K562 (cell line): ENCODE results near the gene DTYMK. TPM values are rescaled to one million over a fixed set of nuclear protein-coding genes. Genes with fewer than 3 reads are reported as not detected.

Experiments
- ATAC-seq: fragments of 200-7000 bp; cut with Tn5 transposase; 3 replicates; pipeline ENCODE4 v1.9.1; 2020; ENCODE audit warnings: moderate library complexity
- BruUV-seq: library from RNA; stranded (reverse); fragments of 400-500 nt; replicated peaks from 2 replicates; lab custom pipeline; 2021; lab: Mats Ljungman, UMichigan
- CTCF ChIA-PET: fragments of 300-600 bp; formaldehyde crosslinking; extraction: SDS; loops from one replicate; lab custom pipeline; 2021; ENCODE audit warnings: low intra/inter-chr PET ratio; lab: Yijun Ruan, JAX
- POLR2A ChIA-PET: fragments of 300-600, 350-650 bp; sonication (Branson Sonifier 250); formaldehyde crosslinking; extraction: SDS; loops from one replicate; lab custom pipeline; 2021; ENCODE audit warnings: antibody characterized with exemption, inconsistent platforms; lab: Yijun Ruan, JAX
- DNase-seq, 4 experiments: peaks; one replicate each; pipeline versions ENCODE4 v3.0.0 to v3.0.0-alpha.2; 2011 to 2018; ENCODE audit warnings: low spot score in 3 of 4, mixed read lengths in 3 of 4; ENCODE audit errors: extremely low read depth in 1 of 4
- FAIRE-seq: peaks from 2 replicates; lab custom pipeline; 2011; peaks lifted over from hg19 to GRCh38; lab: Jason Lieb, UNC
- H2AFZ ChIP-seq: 2 replicates; pipeline ENCODE4 v1.6.0; 2011; ENCODE audit warnings: low read depth, low read length, control low read depth, inconsistent platforms
- H3K27ac ChIP-seq: fragments of 200-600 bp; 3 replicates; pipeline ENCODE4 v1.8.0; 2011; ENCODE audit warnings: low read depth, mild to moderate bottlenecking, control low read depth, inconsistent platforms, low read length, moderate library complexity, mixed read lengths; ENCODE audit errors: extremely low read depth
- H3K27me3 ChIP-seq, 2 experiments: fragments of 300-600 bp in 1 of 2; 2 replicates in 1 of 2; 3 replicates in 1 of 2; pipeline versions ENCODE4 v1.6.0 to v1.8.0; 2011; ENCODE audit warnings: inconsistent platforms in 2 of 2, low read length in 2 of 2, mild to moderate bottlenecking in 1 of 2, mixed read lengths in 1 of 2, moderate library complexity in 1 of 2; ENCODE audit not compliant: control insufficient read depth in 2 of 2, insufficient read depth in 2 of 2
- H3K36me3 ChIP-seq: fragments of 300-600 bp; 3 replicates; pipeline ENCODE4 v1.8.0; 2011; ENCODE audit warnings: mild to moderate bottlenecking, low read length, inconsistent platforms; ENCODE audit not compliant: control insufficient read depth, insufficient read depth
- H3K4me1 ChIP-seq, 2 experiments: fragments of 200-600 bp in 1 of 2; replicated peaks in 1 of 2; 2 replicates in 1 of 2; 3 replicates in 1 of 2; pipeline versions ENCODE4 v1.5.1 to v1.8.0; 2011; ENCODE audit warnings: inconsistent platforms in 2 of 2, low read length in 2 of 2, mild to moderate bottlenecking in 1 of 2, mixed read lengths in 1 of 2, moderate library complexity in 1 of 2; ENCODE audit not compliant: control insufficient read depth in 2 of 2, insufficient read depth in 2 of 2
- H3K4me2 ChIP-seq: 2 replicates; pipeline ENCODE4 v1.6.1; 2011; ENCODE audit warnings: low read length, control low read depth, inconsistent platforms, mixed read lengths; ENCODE audit not compliant: insufficient read depth
- H3K4me3 ChIP-seq: fragments of 200-600 bp; sonication (generic), shearing (Covaris generic); 2 replicates; pipeline ENCODE4 v1.5.1; 2016; ENCODE audit warnings: control low read depth, inconsistent platforms
- H3K79me2 ChIP-seq: fragments of 200-600 bp; 3 replicates; pipeline ENCODE4 v1.8.0; 2011; ENCODE audit warnings: low read length, inconsistent platforms; ENCODE audit not compliant: control insufficient read depth, insufficient read depth
- H3K9ac ChIP-seq, 2 experiments: 2 replicates each; pipeline versions ENCODE4 v1.6.0 to v1.6.1; 2011; ENCODE audit warnings: low read depth in 2 of 2, low read length in 2 of 2, control low read depth in 1 of 2, inconsistent platforms in 1 of 2, mild to moderate bottlenecking in 1 of 2, mixed read lengths in 1 of 2; ENCODE audit not compliant: insufficient read depth in 1 of 2
- H3K9me1 ChIP-seq: one replicate; pipeline ENCODE4 v1.6.0; 2011; ENCODE audit warnings: inconsistent platforms, mild to moderate bottlenecking, low read length, moderate library complexity; ENCODE audit not compliant: control insufficient read depth, insufficient read depth
- H3K9me3 ChIP-seq: replicated peaks from 2 replicates; pipeline ENCODE4 v1.5.1; 2011; ENCODE audit warnings: low read depth, low read length, inconsistent platforms; ENCODE audit not compliant: control insufficient read depth, insufficient read depth
- H4K20me1 ChIP-seq: replicated peaks from 2 replicates; pipeline ENCODE4 v1.6.1; 2011; ENCODE audit warnings: low read length, inconsistent platforms, mixed read lengths; ENCODE audit not compliant: control insufficient read depth, insufficient read depth
- COPS2 ChIP-seq: fragments of 450-650 bp; conservative IDR thresholded peaks from 2 replicates; pipeline ENCODE4 v1.6.1; 2016; ENCODE audit warnings: mild to moderate bottlenecking, moderate library complexity
- HDAC1 ChIP-seq, 2 experiments: fragments of 450-650 bp; IDR thresholded peaks; 2 replicates each; pipeline ENCODE4 v1.6.1; 2016 to 2017; ENCODE audit warnings: inconsistent platforms in 1 of 2, mild to moderate bottlenecking in 1 of 2, moderate library complexity in 1 of 2
- MEF2A ChIP-seq: IDR thresholded peaks from 2 replicates; pipeline ENCODE4 v1.6.1; 2011; ENCODE audit warnings: low read depth, mild to moderate bottlenecking, low read length, moderate library complexity; ENCODE audit not compliant: control insufficient read depth
- NUFIP1 ChIP-seq: fragments of 450-650 bp; IDR thresholded peaks from 2 replicates; pipeline ENCODE4 v1.6.1; 2018; ENCODE audit not compliant: partially characterized antibody
- XRCC5 ChIP-seq: fragments of 200-400 bp; formaldehyde crosslinking; IDR thresholded peaks from 2 replicates; pipeline ENCODE4 v1.6.1; 2017; ENCODE audit warnings: low read depth, mild to moderate bottlenecking, low read length
- ZNF512 ChIP-seq: IDR thresholded peaks from 2 replicates; pipeline ENCODE4 v1.6.1; 2016; ENCODE audit warnings: missing genetic modification characterization, missing compliant biosample characterization
- WGBS: fragments of 100-300 bp; shearing (Covaris generic); methylation state at CpG from one replicate; pipeline ENCODE4 v1.1.6; 2016; ENCODE audit warnings: low coverage, mixed read lengths; ENCODE audit not compliant: insufficient coverage; ENCODE audit errors: missing lambda C conversion rate; 5-methylcytosine and 5-hydroxymethylcytosine counted together
- in situ Hi-C: fragments of 300-500 bp; cut with MboI; formaldehyde crosslinking; loops from 4 replicates; pipeline ENCODE4 v1.15.0; 2018; ENCODE audit warnings: inconsistent platforms, mixed read lengths
- intact Hi-C: fragments of 100-400 bp; cut with micrococcal nuclease; formaldehyde crosslinking; loops from 2 replicates; pipeline ENCODE4 v1.14.2; 2022
- polyA plus RNA-seq, 8 experiments: library from polyadenylated mRNA; depleted of rRNA in 4 of 8; stranded (reverse) in 5 of 8; unstranded in 3 of 8; fragments of >200 nt; fragmentation: Nextera tagmentation in 2 of 8; fragmentation: Illumina TruSeq in 1 of 8; extraction: Ambion mirVana in 2 of 8; extraction: Trizol in 1 of 8; gene quantifications; 2 replicates each; pipeline versions ENCODE4 v1.2.1 to v1.2.3, GENCODE V29; 2011 to 2014; ENCODE audit warnings: inconsistent platforms in 1 of 8, missing spikeins in 1 of 8
- total RNA-seq, 7 experiments: library from RNA; depleted of rRNA in 6 of 7; stranded (reverse); fragments of >200 nt in 6 of 7; fragmentation: Illumina TruSeq in 2 of 7; extraction: Trizol in 2 of 7; gene quantifications; 2 replicates each; pipeline versions ENCODE4 v1.2.1 to v1.2.3, GENCODE V29; 2011 to 2021; ENCODE audit warnings: low replicate concordance in 1 of 7

Gene DTYMK
- total and polyA plus RNA-seq, 9 of the 15 experiments (the other 6 are each of a cell fraction or from before 2014, with no cell fraction given), result 8.2 to 85.0 (median 47.9) TPM

- TF ChIP-seq NUFIP1 (no peak), COPS2 (no peak)
Observed at GRCh38 chr2:241730671-241731293, 44.2 kb upstream of the DTYMK start (continued).

- TF ChIP-seq MEF2A (no peak), ZNF512 (no peak), HDAC1 (IDR thresholded peaks at IDR 0.05) (no peak), XRCC5 (no peak)
- POLR2A ChIA-PET, result no interaction called here
- H3K9me1 ChIP-seq, result no peaks in the 10 kb centered on the region
- no peak overlapping the region for H3K4me2 ChIP-seq
- H3K9me3 ChIP-seq, result no peaks in the 10 kb centered on the region
- in situ Hi-C loops, result loop anchor here (5.0 kb wide), 1 partner anchor 147 kb away; no protein-coding TSS in a partner anchor
- CTCF ChIA-PET, result no interaction called here
- no peak overlapping the region for H3K4me3 ChIP-seq
- FAIRE-seq (no peak), ATAC-seq (no peak), DNase-seq (no peak)
- H2AFZ ChIP-seq, result no peak overlapping the region
- intact Hi-C loops, result loop anchor here (5.0 kb wide), 2 partner anchors 43 to 152 kb away; partner anchors contain the start of gene DTYMK
- peaks cover 4 to 27% of the 10 kb centered on the region in 2 experiments; a peak in 3 of 5 replicates for H3K4me1 ChIP-seq
- H3K36me3 ChIP-seq, result peaks cover 2% of the 10 kb centered on the region; the same call in 1 of the 3 replicates
- H4K20me1 ChIP-seq, result 0 out of 2 replicates have a peak, but pooled peaks cover 3% of the 10 kb centered on the region
- H3K79me2 ChIP-seq, result peaks cover 4% of the 10 kb centered on the region
- WGBS, result 79% methylated on average over 6 of the region's 6 CpGs
- no peak overlapping the region for H3K27ac ChIP-seq
- no peaks in the 10 kb centered on the region for H3K27me3 ChIP-seq
- no peak overlapping the region for H3K9ac ChIP-seq
- BruUV-seq, result no TSS peak
Observed at GRCh38 chr2:241729868-241730267, 43.3 kb upstream of the DTYMK start.
